Measurements from ENCODE around the gene SLC66A1.
A peak's percentile ranks its signal among the peaks of the same experiment; 100 is the strongest.

The SLC66A1 gene

DNA sequence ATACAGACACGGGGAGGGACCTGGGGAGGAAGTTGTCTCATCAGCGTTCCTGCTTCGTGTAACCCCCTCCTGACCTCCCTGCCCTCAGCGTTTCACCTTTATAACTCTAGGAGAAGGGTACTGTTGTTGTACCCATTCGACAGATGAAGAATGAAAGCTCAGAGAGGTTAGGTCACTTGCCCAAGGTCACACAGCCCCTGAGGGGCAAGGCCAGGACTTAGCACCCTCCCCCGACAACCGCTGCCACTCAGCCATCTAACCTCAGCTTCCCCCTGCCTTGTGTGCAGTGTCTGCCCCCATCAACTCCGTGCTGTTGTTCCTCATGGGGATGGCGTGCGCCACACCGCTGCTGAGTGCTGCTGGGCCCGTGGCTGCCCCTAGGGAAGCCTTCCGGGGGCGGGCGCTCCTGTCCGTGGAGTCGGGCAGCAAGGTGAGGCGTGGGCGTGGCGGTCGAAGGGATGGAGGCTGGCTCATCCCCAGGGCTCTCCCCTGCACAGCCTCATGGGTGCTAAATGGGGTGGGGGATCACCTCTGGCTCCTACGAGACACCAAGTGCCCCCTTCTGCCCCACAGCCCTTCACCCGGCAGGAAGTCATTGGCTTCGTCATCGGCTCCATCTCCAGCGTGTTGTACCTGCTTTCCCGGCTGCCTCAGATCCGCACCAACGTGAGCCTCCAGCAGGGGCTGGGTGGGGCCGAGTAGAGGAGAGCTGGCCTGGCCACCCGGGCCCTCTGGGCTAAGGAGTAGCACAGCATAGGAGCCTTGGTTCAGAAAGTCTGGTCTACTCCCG is 14.0 kb downstream of the SLC66A1 start:
- ATAC-seq, result no peak

DNA sequence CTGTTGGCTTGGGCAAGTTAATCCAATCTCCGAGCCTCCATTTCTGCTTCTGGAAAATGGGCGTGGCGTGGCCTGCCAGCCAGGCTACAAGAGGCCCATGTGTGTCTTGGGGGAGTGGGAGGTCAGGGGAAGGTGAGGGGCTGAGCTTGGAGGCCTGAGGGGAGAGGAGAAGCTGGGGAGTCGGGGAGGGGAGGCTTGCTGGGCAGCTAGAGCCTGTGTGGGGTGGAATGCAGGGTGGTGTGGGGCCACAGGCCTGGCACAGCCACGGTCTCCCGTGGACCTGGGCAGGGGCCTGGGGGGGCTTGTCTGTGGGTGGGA is 14.6 kb downstream of the SLC66A1 start:
- ATAC-seq, result no peak

DNA sequence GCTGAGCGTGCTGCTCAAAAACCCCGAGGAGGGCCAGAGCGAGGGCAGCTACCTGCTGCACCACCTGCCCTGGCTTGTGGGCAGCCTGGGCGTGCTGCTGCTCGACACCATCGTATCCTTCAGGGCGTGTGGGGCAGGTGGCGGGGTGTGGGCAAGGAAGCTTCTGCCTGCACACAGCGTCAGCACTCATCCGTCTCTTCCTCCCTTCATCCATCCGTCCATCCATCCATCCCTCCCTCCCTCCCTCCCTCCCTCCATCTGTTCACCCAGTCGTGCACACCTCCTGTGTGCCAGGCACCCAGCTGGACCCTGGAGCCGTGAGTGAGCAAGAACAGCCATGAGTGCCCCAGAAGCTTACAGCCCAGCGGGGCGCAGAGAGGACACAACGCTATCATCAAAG is 15.2 kb downstream of the SLC66A1 start:
- ATAC-seq, result no peak

- no peak for ATAC-seq
Observed at GRCh38 chr1:19327736-19328135, 15.6 kb downstream of the SLC66A1 start.

- ATAC-seq, result no peak
Observed at GRCh38 chr1:19328486-19328885, 16.4 kb downstream of the SLC66A1 start.

DNA sequence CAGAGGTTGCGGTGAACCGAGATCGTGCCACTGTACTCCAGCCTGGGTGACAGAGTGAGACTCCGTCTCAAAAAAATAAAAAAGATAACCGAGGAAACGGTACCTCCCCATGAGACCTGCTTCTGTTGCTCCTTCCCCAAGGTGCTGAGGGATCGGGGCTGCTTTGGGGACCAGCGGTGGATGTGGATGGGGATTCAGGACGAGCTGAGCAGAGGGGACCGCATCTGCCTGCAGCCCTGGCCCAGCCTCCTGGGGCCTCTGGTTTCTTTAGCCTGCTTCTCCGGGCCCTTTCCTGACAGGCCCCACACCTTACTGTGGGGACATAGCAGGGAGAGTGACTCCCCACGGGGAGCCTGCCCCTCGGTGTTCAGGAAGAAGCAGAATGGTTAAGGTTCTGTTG is 17.1 kb downstream of the SLC66A1 start:
- ATAC-seq, result no peak

GRCh38 chr1:19329611-19330010 is 17.5 kb downstream of the SLC66A1 start:
- ATAC-seq, result no peak

- no peak for ATAC-seq
Observed at GRCh38 chr1:19330449-19331135, 18.5 kb downstream of the SLC66A1 start.

GRCh38 chr1:19331262-19331878 is 19.2 kb downstream of the SLC66A1 start:
- ATAC-seq, result no peak

DNA sequence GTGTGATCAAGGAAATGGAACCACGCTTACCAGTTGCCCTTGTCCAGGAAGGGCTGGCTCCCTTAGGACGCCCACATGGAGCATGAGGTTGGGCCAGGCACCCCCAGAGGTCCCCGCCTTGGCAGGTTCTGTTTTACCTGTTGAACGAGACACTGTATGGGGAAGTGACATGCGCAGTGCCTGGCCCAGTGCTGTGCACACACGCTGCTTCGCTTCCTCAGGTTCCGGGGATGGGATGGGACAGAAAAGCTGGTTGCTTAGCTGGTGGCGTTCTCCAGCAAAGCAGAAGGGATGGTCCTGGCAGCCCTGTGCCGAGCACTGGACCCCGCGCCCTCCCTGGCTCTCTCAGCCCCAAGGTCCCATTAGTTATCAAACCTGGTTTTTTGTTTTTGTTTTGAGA is 20.7 kb downstream of the SLC66A1 start:
- ATAC-seq, result no peak

DNA sequence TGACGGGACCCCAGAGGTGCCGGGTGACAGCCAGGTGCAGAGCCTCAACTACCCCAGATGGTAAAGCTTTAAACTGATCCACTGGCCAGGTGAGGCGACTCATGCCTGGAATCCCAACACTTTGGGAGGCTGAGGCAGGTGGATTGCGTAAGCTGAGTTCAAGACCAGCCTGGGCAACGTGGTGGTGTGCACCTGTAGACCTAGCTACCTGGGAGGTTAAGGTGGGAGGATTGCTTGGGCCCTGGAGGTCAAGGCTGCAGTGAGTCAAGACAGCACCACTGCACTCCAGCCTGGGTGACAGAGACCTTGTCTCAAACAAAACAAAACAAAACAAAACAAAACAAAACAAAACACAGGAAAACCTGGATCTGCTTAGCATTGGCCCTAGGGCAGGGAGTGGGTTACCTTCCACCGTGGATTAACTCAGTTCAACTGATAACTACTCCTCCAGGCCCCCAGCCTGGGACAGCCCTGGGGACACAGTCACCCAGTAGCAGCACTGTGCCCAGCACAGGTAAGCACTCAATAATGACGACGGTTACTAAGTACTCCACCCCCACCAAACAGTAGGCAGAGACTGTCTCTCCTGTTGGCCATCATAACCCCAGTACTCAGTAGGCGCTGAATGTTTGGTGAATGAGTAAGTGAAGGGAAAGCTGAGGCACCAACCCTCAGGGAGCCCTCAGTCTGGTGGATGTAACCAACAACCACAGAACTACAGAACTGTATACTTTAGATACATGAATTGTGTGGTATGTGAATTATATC is 21.6 kb downstream of the SLC66A1 start:
- no peak for ATAC-seq

- ATAC-seq, result peak; percentile 78 to 82
Observed at GRCh38 chr1:19336543-19336942, 24.4 kb downstream of the SLC66A1 start.

DNA sequence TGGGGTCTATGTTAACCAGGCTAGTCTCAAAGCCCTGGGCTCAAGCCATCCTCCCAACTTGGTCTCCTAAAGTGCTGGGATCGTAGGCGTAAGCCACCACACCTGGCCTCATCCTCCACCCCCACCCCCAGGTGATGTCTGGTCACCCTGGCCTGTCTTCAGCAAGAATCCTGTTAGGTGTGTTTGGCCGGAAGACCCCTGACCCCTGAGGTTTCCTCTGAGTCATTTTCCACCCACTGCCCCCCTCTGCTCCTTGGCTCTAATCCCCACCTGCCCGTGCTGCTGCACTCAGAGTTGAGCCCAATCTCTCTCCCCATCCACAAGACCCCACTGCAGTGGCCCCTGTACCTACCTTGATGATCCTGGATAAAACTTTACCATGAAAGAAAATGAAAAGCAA is 25.2 kb downstream of the SLC66A1 start:
- ATAC-seq, result no peak

DNA sequence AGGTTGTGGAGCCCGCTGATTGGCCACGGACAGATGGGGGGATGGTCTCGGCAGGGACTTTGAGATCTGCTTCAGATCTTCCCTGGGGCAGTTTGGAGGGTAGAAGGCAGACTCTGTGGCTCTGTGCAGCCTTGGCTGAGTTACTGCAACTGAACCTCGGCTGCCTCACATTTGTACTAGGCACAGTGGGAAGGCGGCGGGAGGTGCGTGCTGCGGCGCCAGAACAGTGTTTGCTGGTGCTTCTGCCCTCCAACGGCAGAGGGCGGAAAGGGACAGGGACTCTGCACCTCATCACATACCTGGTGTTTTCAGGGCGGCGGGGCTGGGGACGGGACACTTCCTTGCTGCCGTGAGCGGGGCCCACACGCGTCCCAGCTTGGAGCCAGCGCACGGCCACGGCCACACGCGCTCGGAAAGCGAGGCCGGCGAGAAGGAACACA is 26.2 kb downstream of the SLC66A1 start:
- no peak for ATAC-seq

GRCh38 chr1:19339214-19339861 is 27.2 kb downstream of the SLC66A1 start:
- no peak for ATAC-seq

DNA sequence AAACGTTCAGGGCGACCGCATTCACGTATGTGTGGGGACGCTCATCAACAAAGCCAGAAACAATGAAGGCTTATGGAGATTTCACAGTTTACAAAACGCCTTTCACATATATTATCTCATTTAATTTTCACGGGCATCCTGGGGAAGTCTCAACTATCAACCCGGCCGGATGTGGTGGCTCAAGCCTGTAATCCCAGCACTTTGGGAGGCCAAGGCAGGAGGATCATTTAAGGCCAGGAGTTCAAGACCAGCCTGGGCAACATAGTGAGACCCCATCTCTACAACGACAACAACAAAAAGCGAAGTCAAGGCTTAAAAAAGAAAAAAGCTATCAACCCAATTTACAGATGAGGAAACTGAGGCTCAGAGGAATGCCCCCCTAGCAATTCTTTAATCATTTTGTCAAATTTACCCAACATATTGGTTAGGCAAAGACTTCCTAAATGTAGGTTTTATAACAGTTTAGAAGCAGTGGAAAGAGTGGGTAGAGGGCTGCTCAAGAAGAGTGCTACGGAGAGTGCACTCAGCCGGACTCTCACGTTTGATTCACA is 28.3 kb downstream of the SLC66A1 start:
- no peak for ATAC-seq

GRCh38 chr1:19341201-19342061 is 29.3 kb downstream of the SLC66A1 start:
- ATAC-seq, result peak; percentile 61 to 73

DNA sequence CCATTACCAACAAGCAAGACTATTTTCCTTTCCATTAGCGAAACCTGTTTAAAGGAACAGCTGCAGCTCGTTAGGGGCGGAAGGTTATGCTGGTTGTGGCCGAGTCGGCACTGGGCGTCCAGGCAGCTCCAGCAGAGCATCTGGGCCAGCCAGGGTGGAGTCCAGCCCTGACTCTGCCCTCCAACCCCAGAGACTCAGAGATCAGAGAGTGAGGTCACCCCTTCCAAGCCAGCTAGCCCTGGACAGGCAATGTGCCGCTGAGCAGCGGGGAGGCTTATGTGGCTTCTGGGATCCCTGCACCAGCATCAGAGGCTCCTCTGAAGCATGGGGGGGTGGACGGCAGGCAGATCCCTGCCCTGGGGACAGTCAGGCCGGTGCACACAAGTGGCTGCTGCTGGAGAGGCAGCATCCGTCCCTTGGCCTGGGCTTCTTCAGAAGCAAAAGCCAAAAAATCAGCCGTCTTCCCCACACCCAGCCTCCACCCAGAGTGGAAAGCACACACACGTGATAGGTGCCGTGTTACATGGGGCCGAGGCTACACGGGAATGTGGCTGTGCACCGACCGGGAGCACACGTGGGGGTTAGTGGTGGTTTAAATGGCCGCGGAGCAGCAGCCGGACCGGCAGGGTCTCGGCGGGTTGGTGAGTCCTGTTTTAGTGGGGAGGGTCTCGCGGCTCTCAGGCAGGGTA is 30.1 kb downstream of the SLC66A1 start:
- no peak for ATAC-seq

DNA sequence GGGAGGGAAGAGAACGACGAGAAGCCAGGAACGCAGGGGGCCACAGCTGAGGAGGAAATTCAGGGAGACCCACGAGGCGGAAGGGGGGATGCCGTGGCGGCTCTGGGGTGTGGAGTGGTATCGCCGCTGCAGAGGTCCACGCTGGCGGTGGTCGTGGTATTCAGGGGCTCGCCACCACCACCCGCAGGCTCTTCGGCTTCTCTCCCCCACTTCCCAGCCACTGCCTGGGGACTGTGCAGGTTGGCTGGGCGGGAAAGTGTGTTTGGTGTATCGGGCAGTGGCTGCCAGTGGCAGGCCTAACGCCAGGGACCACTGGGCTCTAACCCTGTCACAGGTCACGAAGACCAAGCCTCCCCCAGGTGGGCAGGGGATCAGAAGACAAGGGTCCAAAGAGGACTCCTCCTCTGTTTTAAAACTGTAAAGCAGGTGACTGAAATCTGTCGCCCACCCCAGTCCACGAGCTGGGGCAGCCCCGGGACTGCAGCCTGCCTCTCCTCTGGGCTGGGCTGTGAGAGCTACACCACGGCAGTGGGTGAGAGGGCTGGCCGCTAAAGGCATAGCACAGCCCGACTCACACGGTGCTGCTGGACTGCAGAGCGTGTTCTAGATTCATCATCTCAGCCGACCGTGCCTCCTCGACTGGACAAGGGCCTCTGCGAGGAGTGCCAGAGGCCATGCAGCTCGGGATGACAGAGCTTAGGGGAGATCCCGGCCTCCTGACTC is 30.9 kb downstream of the SLC66A1 start:
- no peak for ATAC-seq

Data from activated CD4-positive, CD25-positive, alpha-beta regulatory T cell treated with anti-CD3 and anti-CD28 coated beads, Interleukin-2, amount 50 U/mL, for 24 hours (primary cell).